HG02970 (cell line): Measurements from ENCODE around the gene CREB5.

Experiments
- ATAC-seq: cut with Tn5 transposase; IDR thresholded peaks from one replicate; pipeline ENCODE4 v1.9.1; 2021; ENCODE audit warnings: mild to moderate bottlenecking, moderate library complexity, moderate number of reproducible peaks; ENCODE audit not compliant: unreplicated experiment, low FRiP score

Gene CREB5

GRCh38 chr7:28661826-28662595 is 249.7 kb downstream of the CREB5 start:
- no peak for ATAC-seq

GRCh38 chr7:28666154-28666553 is 253.8 kb downstream of the CREB5 start:
- ATAC-seq = no peak

GRCh38 chr7:28668085-28668484 is 255.8 kb downstream of the CREB5 start:
- ATAC-seq = no peak

GRCh38 chr7:28669330-28669729 is 257.0 kb downstream of the CREB5 start:
- no peak for ATAC-seq

- ATAC-seq = no peak
These were observed 259.2 kb downstream of the CREB5 start for GRCh38 chr7:28671526-28671925.

GRCh38 chr7:28672397-28672797 is 260.1 kb downstream of the CREB5 start:
- ATAC-seq = no peak

GRCh38 chr7:28674359-28674782 is 262.1 kb downstream of the CREB5 start:
- no peak for ATAC-seq

- no peak for ATAC-seq
These were observed 263.1 kb downstream of the CREB5 start for GRCh38 chr7:28675429-28675828.

GRCh38 chr7:28677668-28678067 is 265.4 kb downstream of the CREB5 start:
- ATAC-seq = no peak

GRCh38 chr7:28678431-28678965 is 266.2 kb downstream of the CREB5 start:
- ATAC-seq = no peak

- no peak for ATAC-seq
These were observed 269.5 kb downstream of the CREB5 start for GRCh38 chr7:28681693-28682310.

GRCh38 chr7:28682801-28683200 is 270.5 kb downstream of the CREB5 start:
- no peak for ATAC-seq

- no peak for ATAC-seq
These were observed 272.4 kb downstream of the CREB5 start for GRCh38 chr7:28684650-28685241.

- no peak for ATAC-seq
These were observed 272.9 kb downstream of the CREB5 start for GRCh38 chr7:28685242-28685643.

- ATAC-seq = no peak
These were observed 273.5 kb downstream of the CREB5 start for GRCh38 chr7:28685644-28686417.

- ATAC-seq = no peak
These were observed 274.1 kb downstream of the CREB5 start for GRCh38 chr7:28686418-28686800.

GRCh38 chr7:28687537-28687936 is 275.2 kb downstream of the CREB5 start:
- no peak for ATAC-seq

GRCh38 chr7:28688174-28688573 is 275.9 kb downstream of the CREB5 start:
- ATAC-seq = no peak

- no peak for ATAC-seq
These were observed 276.3 kb downstream of the CREB5 start for GRCh38 chr7:28688651-28689050.
